H9 (cell line): ENCODE measurements around the gene ST6GAL1. TPM values are rescaled to one million over a fixed set of nuclear protein-coding genes. Genes with fewer than 3 reads are reported as not detected.

Experiments used
- DNase-seq: peaks from one replicate; pipeline ENCODE4 v3.0.0-alpha.2; 2017
- H2AFZ ChIP-seq: one replicate; pipeline ENCODE4 v1.6.1; 2013; ENCODE audit warnings: mild to moderate bottlenecking, low read length, control low read depth, moderate library complexity
- H2AK5ac ChIP-seq: 2 replicates; pipeline ENCODE4 v1.6.1; 2013; ENCODE audit warnings: low read length, control low read depth, mixed read lengths; ENCODE audit not compliant: insufficient read length
- H2BK120ac ChIP-seq: one replicate; pipeline ENCODE4 v1.6.1; 2013; ENCODE audit warnings: low read depth, mild to moderate bottlenecking, low read length, control low read depth, inconsistent platforms; ENCODE audit not compliant: poor library complexity, severe bottlenecking
- H2BK12ac ChIP-seq: 2 replicates; pipeline ENCODE4 v1.6.1; 2013; ENCODE audit warnings: low read length, control low read depth, mixed read lengths, low read depth; ENCODE audit not compliant: insufficient read length
- H2BK15ac ChIP-seq: 2 replicates; pipeline ENCODE4 v1.6.1; 2013; ENCODE audit warnings: low read depth, low read length, control low read depth
- H2BK20ac ChIP-seq: one replicate; pipeline ENCODE4 v1.6.1; 2013; ENCODE audit warnings: low read depth, mild to moderate bottlenecking, low read length, control low read depth, inconsistent platforms; ENCODE audit not compliant: poor library complexity, severe bottlenecking
- H2BK5ac ChIP-seq: 2 replicates; pipeline ENCODE4 v1.6.1; 2013; ENCODE audit warnings: low read length, control low read depth, mixed read lengths; ENCODE audit not compliant: insufficient read length
- H3K14ac ChIP-seq: 2 replicates; pipeline ENCODE4 v1.6.1; 2013; ENCODE audit warnings: low read length, control low read depth; ENCODE audit not compliant: insufficient read depth
- H3K18ac ChIP-seq: 2 replicates; pipeline ENCODE4 v1.6.1; 2013; ENCODE audit warnings: low read depth, mild to moderate bottlenecking, mixed read lengths, low read length, control low read depth; ENCODE audit not compliant: insufficient read length
- H3K23ac ChIP-seq: 2 replicates; pipeline ENCODE4 v1.6.1; 2013; ENCODE audit warnings: low read length, control low read depth, mixed read lengths, low read depth; ENCODE audit not compliant: insufficient read length
- H3K23me2 ChIP-seq: 2 replicates; pipeline ENCODE4 v1.6.1; 2013; ENCODE audit warnings: low read depth, mild to moderate bottlenecking, mixed read lengths, low read length, control low read depth; ENCODE audit not compliant: insufficient read length, poor library complexity, severe bottlenecking
- H3K27ac ChIP-seq: 2 replicates; pipeline ENCODE4 v1.5.1; 2013; ENCODE audit warnings: low read length, control low read depth, mixed read lengths, low read depth; ENCODE audit not compliant: insufficient read length
- H3K27me3 ChIP-seq: 2 replicates; pipeline ENCODE4 v1.6.1; 2013; ENCODE audit warnings: low read length, control low read depth, inconsistent platforms; ENCODE audit not compliant: insufficient read depth
- H3K4ac ChIP-seq: 2 replicates; pipeline ENCODE4 v1.6.1; 2013; ENCODE audit warnings: low read depth, mild to moderate bottlenecking, control low read depth, inconsistent platforms, low read length, moderate library complexity
- H3K4me1 ChIP-seq: 2 replicates; pipeline ENCODE4 v1.6.1; 2013; ENCODE audit warnings: low read length, control low read depth, inconsistent platforms; ENCODE audit not compliant: insufficient read depth
- H3K4me2 ChIP-seq: 2 replicates; pipeline ENCODE4 v1.6.1; 2013; ENCODE audit warnings: low read length, control low read depth, mixed read lengths; ENCODE audit not compliant: insufficient read length, insufficient read depth
- H3K56ac ChIP-seq: 2 replicates; pipeline ENCODE4 v1.6.1; 2013; ENCODE audit warnings: low read depth, mild to moderate bottlenecking, mixed read lengths, low read length, control low read depth; ENCODE audit not compliant: insufficient read length
- H3K79me1 ChIP-seq: 2 replicates; pipeline ENCODE4 v1.6.1; 2013; ENCODE audit warnings: low read depth, mild to moderate bottlenecking, moderate library complexity, low read length, control low read depth, inconsistent platforms; ENCODE audit not compliant: insufficient read depth, poor library complexity, severe bottlenecking
- H3K79me2 ChIP-seq: 2 replicates; pipeline ENCODE4 v1.6.1; 2013; ENCODE audit warnings: low read length, control low read depth, inconsistent platforms; ENCODE audit not compliant: insufficient read depth
- H3K9ac ChIP-seq: 2 replicates; pipeline ENCODE4 v1.6.1; 2013; ENCODE audit warnings: low read length, control low read depth, mixed read lengths; ENCODE audit not compliant: insufficient read length; ENCODE audit errors: extremely low read depth
- H3K9me3 ChIP-seq: one replicate; pipeline ENCODE4 v1.6.1; 2013; ENCODE audit warnings: low read depth, low read length, inconsistent platforms; ENCODE audit not compliant: control insufficient read depth
- H3T11ph ChIP-seq: one replicate; pipeline ENCODE4 v1.6.1; 2013; ENCODE audit warnings: mild to moderate bottlenecking, low read length, control low read depth, inconsistent platforms
- H4K20me1 ChIP-seq: one replicate; pipeline ENCODE4 v1.6.1; 2013; ENCODE audit not compliant: control insufficient read depth, insufficient read length, insufficient read depth
- H4K5ac ChIP-seq: 2 replicates; pipeline ENCODE4 v1.6.1; 2013; ENCODE audit warnings: low read depth, mild to moderate bottlenecking, mixed read lengths, low read length, control low read depth; ENCODE audit not compliant: insufficient read length
- H4K8ac ChIP-seq: replicated peaks from 2 replicates; pipeline ENCODE4 v1.6.1; 2013; ENCODE audit warnings: low read length, control low read depth, mixed read lengths, low read depth; ENCODE audit not compliant: insufficient read length
- H4K91ac ChIP-seq: 2 replicates; pipeline ENCODE4 v1.6.1; 2013; ENCODE audit warnings: low read depth, mild to moderate bottlenecking, moderate library complexity, mixed read lengths, low read length, control low read depth; ENCODE audit not compliant: insufficient read length
- H3K27ac Mint-ChIP-seq, 3 experiments: 2 replicates in 2 of 3; 3 replicates in 1 of 3; pipeline ENCODE4 v1.8.0; 2020 to 2021; ENCODE audit warnings: mixed read lengths in 3 of 3, mild to moderate bottlenecking in 1 of 3, moderate library complexity in 1 of 3
- H3K27me3 Mint-ChIP-seq: 2 replicates; pipeline ENCODE4 v1.8.0; 2021; ENCODE audit warnings: low read depth, mild to moderate bottlenecking, moderate library complexity, mixed read lengths
- H3K36me3 Mint-ChIP-seq, 3 experiments: 2 replicates in 2 of 3; 3 replicates in 1 of 3; pipeline ENCODE4 v1.8.0; 2020 to 2021; ENCODE audit warnings: low read depth in 3 of 3, mixed read lengths in 3 of 3; ENCODE audit not compliant: insufficient read depth in 1 of 3
- H3K4me1 Mint-ChIP-seq, 2 experiments: 2 replicates each; pipeline ENCODE4 v1.8.0; 2020; ENCODE audit warnings: mixed read lengths in 2 of 2
- H3K4me3 Mint-ChIP-seq, 2 experiments: 2 replicates in 1 of 2; 3 replicates in 1 of 2; pipeline ENCODE4 v1.8.0; 2020 to 2021; ENCODE audit warnings: mild to moderate bottlenecking in 2 of 2, mixed read lengths in 2 of 2, moderate library complexity in 1 of 2
- H3K9me3 Mint-ChIP-seq, 2 experiments: 2 replicates in 1 of 2; 3 replicates in 1 of 2; pipeline ENCODE4 v1.8.0; 2020; ENCODE audit warnings: mild to moderate bottlenecking in 2 of 2, mixed read lengths in 2 of 2, moderate library complexity in 1 of 2
- WGBS: extraction: QIAGEN DNeasy Blood & Tissue Kit; methylation state at CpG from one replicate; pipeline ENCODE4 v1.1.7; 2013; ENCODE audit warnings: missing lambda C conversion rate, low lambda C conversion rate, mixed read lengths; ENCODE audit not compliant: insufficient read length; ENCODE audit errors: extremely low coverage; 5-methylcytosine and 5-hydroxymethylcytosine counted together
- total RNA-seq: library from RNA; stranded (reverse); gene quantifications from 2 replicates; pipeline ENCODE4 v1.2.1, GENCODE V29; 2021
- TF ChIP-seq, protein P1 (sequence below): fragments of 200-600 bp; sonication (generic); conservative IDR thresholded peaks from 3 replicates; pipeline ENCODE4 v1.8.0; 2021; ENCODE audit warnings: antibody characterized with exemption, mild to moderate bottlenecking

ST6GAL1 gene
- total RNA-seq, 1 experiment from 2014 or later, result 139 TPM

DNA sequence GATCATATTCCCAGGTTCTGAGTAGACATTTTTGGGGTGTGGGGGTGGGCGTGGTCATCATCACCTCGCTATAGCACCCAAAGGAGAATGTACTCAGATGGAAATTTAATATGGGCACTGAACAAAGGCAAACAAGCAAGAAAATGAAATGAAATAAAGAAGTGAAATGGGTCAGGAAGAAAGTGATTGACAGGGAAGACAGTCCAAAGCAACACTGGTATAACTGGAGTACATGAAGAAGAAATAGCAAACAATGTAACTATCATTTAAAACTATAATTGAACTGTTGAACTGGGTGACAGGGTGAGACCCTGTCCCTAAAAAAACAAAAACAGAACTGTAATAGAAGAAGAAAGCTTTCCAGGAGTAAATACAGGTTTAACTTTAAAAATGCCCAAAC lies 184.2 kb downstream of the ST6GAL1 start:
- no peaks in the 10 kb centered on the region for H3K23me2 ChIP-seq
- no peak overlapping the region for H4K8ac ChIP-seq
- no peak overlapping the region for H3K18ac ChIP-seq
- no peak overlapping the region for H3K14ac ChIP-seq
- no peak overlapping the region for H4K91ac ChIP-seq
- H3K27ac ChIP-seq, result no peak overlapping the region
- no peak overlapping the region for H2AFZ ChIP-seq
- no CpG with 5 or more reads among the region's 2 CpGs for WGBS
- no peak for DNase-seq
- no peak overlapping the region for H4K5ac ChIP-seq
- no peak overlapping the region for H2BK15ac ChIP-seq
- H3K9ac ChIP-seq, result no peak overlapping the region
- H3K79me2 ChIP-seq, result no peaks in the 10 kb centered on the region
- H3K56ac ChIP-seq, result no peak overlapping the region
- Mint-ChIP-seq H3K4me3 (no peak overlapping the region), H3K36me3 (peaks cover 0 to 3% (median 0%) of the 10 kb centered on the region in 3 experiments; a peak in 2 of 7 replicates), H3K4me1 (peaks cover 0 to 2% of the 10 kb centered on the region in 2 experiments; a peak in 2 of 4 replicates), H3K27ac (no peak overlapping the region), H3K9me3 (no peaks in the 10 kb centered on the region), H3K27me3 (no peaks in the 10 kb centered on the region)
- H3K4me1 ChIP-seq, result no peaks in the 10 kb centered on the region
- no peak overlapping the region for H3T11ph ChIP-seq
- TF ChIP-seq, protein P1, sequence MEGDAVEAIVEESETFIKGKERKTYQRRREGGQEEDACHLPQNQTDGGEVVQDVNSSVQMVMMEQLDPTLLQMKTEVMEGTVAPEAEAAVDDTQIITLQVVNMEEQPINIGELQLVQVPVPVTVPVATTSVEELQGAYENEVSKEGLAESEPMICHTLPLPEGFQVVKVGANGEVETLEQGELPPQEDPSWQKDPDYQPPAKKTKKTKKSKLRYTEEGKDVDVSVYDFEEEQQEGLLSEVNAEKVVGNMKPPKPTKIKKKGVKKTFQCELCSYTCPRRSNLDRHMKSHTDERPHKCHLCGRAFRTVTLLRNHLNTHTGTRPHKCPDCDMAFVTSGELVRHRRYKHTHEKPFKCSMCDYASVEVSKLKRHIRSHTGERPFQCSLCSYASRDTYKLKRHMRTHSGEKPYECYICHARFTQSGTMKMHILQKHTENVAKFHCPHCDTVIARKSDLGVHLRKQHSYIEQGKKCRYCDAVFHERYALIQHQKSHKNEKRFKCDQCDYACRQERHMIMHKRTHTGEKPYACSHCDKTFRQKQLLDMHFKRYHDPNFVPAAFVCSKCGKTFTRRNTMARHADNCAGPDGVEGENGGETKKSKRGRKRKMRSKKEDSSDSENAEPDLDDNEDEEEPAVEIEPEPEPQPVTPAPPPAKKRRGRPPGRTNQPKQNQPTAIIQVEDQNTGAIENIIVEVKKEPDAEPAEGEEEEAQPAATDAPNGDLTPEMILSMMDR, result no peak
- no peak overlapping the region for H3K4ac ChIP-seq
- H2BK5ac ChIP-seq, result no peak overlapping the region
- no peak overlapping the region for H2BK120ac ChIP-seq
- H3K9me3 ChIP-seq, result no peaks in the 10 kb centered on the region
- H2BK12ac ChIP-seq, result no peak overlapping the region
- no peak overlapping the region for H3K4me2 ChIP-seq
- H3K79me1 ChIP-seq, result no peaks in the 10 kb centered on the region
- H3K23ac ChIP-seq, result no peak overlapping the region
- H3K27me3 ChIP-seq, result no peaks in the 10 kb centered on the region
- no peak overlapping the region for H2BK20ac ChIP-seq
- H4K20me1 ChIP-seq, result no peaks in the 10 kb centered on the region
- no peak overlapping the region for H2AK5ac ChIP-seq
